ENCODE data around the gene LPP.

GRCh38 chr3:188558343-188559071 is 404.6 kb downstream of the LPP start:
- TF ChIP-seq, protein P1, sequence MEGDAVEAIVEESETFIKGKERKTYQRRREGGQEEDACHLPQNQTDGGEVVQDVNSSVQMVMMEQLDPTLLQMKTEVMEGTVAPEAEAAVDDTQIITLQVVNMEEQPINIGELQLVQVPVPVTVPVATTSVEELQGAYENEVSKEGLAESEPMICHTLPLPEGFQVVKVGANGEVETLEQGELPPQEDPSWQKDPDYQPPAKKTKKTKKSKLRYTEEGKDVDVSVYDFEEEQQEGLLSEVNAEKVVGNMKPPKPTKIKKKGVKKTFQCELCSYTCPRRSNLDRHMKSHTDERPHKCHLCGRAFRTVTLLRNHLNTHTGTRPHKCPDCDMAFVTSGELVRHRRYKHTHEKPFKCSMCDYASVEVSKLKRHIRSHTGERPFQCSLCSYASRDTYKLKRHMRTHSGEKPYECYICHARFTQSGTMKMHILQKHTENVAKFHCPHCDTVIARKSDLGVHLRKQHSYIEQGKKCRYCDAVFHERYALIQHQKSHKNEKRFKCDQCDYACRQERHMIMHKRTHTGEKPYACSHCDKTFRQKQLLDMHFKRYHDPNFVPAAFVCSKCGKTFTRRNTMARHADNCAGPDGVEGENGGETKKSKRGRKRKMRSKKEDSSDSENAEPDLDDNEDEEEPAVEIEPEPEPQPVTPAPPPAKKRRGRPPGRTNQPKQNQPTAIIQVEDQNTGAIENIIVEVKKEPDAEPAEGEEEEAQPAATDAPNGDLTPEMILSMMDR (IDR thresholded peaks at IDR 0.05 in 2 of 3, conservative IDR thresholded peaks at IDR 0.05 in 1 of 3; ENCODE audit: borderline replicate concordance in 1 of 3, insufficient read depth in 1 of 3, low read depth in 2 of 3, low read length in 2 of 3): no peak
- no peak for TF ChIP-seq JUND (IDR thresholded peaks at IDR 0.05)
- no peak for TF ChIP-seq TCF7L2 (IDR thresholded peaks at IDR 0.05; ENCODE audit: borderline replicate concordance, extremely low read depth, insufficient read depth, insufficient read length)
- no peak for TF ChIP-seq POLR2AphosphoS5 (IDR thresholded peaks at IDR 0.05; ENCODE audit: low read depth, low read length)
- no peak for TF ChIP-seq ZNF274 (IDR thresholded peaks at IDR 0.05; ENCODE audit: low read depth, low read length)
- no peak for TF ChIP-seq POLR2A (IDR thresholded peaks at IDR 0.05; ENCODE audit: borderline replicate concordance, extremely low read depth, insufficient read depth, insufficient read length)
- no peak for TF ChIP-seq FOSL1 (IDR thresholded peaks at IDR 0.05; ENCODE audit: low read depth)
- no peak for TF ChIP-seq SIN3A (IDR thresholded peaks at IDR 0.05; ENCODE audit: low read depth)
- no peak for TF ChIP-seq SRF (IDR thresholded peaks at IDR 0.05; ENCODE audit: low read depth)
- TF ChIP-seq EZH2 (IDR thresholded peaks at IDR 0.05): no peak
- TF ChIP-seq, protein P2, sequence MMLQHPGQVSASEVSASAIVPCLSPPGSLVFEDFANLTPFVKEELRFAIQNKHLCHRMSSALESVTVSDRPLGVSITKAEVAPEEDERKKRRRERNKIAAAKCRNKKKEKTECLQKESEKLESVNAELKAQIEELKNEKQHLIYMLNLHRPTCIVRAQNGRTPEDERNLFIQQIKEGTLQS (IDR thresholded peaks at IDR 0.05): no peak
- no peak for TF ChIP-seq YY1 (IDR thresholded peaks at IDR 0.05; ENCODE audit: extremely low read depth, insufficient replicate concordance, low read depth, low read length)
